Measurements from ENCODE around the gene EVX2. TPM values are rescaled to one million over a fixed set of nuclear protein-coding genes. Genes with fewer than 3 reads are reported as not detected.

The EVX2 gene
- total and polyA plus RNA-seq, 2 of the 13 experiments (the other 11 are each of a cell fraction or from before 2014, with no cell fraction given), result not detected

DNA sequence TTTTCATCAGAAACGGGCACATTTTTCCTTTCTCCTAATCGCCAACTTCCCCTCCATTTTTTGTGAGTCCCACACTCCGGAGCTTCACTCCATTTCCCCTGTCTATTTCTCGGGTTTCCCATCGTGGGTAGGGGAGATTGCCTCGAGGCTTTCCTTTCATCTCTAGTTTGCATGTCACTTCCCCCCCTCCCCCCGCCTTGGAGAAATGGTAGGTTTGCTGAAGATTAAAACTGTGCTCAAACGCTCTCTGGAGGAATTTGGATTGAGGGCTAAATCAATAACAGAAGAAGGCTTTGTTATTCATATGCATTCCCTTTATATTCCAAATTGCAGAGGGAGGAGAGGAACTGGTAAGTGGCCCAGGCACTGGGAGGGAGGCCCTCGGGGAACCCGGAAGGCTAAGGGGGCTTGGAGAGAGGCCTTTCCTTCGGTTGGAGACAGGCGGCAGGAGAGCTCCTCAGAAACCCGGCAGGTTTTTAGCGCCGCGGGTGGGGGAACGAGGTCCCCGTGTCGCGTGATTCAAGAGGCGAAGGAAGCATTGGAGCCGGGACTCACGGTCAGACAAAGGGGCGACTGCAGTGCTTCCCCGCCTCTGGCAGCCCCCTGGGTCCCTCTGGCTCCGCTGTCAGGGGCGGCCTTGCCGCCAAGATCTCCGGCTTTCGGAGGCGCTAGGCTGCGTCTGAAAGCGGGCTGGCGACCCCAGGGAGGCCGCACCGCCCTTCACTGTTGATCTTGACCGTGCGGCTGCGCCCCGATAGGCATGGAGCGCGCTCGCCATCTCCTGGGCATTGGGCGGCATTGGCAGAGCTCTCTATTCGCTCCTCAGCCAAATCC, 13.4 kb upstream of the EVX2 start (continued):
- TF ChIP-seq, protein P1, sequence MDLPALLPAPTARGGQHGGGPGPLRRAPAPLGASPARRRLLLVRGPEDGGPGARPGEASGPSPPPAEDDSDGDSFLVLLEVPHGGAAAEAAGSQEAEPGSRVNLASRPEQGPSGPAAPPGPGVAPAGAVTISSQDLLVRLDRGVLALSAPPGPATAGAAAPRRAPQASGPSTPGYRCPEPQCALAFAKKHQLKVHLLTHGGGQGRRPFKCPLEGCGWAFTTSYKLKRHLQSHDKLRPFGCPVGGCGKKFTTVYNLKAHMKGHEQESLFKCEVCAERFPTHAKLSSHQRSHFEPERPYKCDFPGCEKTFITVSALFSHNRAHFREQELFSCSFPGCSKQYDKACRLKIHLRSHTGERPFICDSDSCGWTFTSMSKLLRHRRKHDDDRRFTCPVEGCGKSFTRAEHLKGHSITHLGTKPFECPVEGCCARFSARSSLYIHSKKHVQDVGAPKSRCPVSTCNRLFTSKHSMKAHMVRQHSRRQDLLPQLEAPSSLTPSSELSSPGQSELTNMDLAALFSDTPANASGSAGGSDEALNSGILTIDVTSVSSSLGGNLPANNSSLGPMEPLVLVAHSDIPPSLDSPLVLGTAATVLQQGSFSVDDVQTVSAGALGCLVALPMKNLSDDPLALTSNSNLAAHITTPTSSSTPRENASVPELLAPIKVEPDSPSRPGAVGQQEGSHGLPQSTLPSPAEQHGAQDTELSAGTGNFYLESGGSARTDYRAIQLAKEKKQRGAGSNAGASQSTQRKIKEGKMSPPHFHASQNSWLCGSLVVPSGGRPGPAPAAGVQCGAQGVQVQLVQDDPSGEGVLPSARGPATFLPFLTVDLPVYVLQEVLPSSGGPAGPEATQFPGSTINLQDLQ (CRISPR knock-in tag; IDR thresholded peaks at IDR 0.05), result peak; percentile 66; the same call in 1 of the 2 replicates
- TF ChIP-seq RBM22 (optimal IDR thresholded peaks at IDR 0.05; ENCODE audit: low read length), result no peak
- TF ChIP-seq PCBP2 (optimal IDR thresholded peaks at IDR 0.05; ENCODE audit: low read depth, low read length, poor library complexity, severe bottlenecking), result no peak
- TF ChIP-seq ZNF772 (CRISPR knock-in tag; IDR thresholded peaks at IDR 0.05), result peak; percentile 86
- no peak for TF ChIP-seq SRSF4 (IDR thresholded peaks at IDR 0.05; ENCODE audit: low read depth, low read length, poor library complexity, severe bottlenecking)
- TF ChIP-seq, protein P2, sequence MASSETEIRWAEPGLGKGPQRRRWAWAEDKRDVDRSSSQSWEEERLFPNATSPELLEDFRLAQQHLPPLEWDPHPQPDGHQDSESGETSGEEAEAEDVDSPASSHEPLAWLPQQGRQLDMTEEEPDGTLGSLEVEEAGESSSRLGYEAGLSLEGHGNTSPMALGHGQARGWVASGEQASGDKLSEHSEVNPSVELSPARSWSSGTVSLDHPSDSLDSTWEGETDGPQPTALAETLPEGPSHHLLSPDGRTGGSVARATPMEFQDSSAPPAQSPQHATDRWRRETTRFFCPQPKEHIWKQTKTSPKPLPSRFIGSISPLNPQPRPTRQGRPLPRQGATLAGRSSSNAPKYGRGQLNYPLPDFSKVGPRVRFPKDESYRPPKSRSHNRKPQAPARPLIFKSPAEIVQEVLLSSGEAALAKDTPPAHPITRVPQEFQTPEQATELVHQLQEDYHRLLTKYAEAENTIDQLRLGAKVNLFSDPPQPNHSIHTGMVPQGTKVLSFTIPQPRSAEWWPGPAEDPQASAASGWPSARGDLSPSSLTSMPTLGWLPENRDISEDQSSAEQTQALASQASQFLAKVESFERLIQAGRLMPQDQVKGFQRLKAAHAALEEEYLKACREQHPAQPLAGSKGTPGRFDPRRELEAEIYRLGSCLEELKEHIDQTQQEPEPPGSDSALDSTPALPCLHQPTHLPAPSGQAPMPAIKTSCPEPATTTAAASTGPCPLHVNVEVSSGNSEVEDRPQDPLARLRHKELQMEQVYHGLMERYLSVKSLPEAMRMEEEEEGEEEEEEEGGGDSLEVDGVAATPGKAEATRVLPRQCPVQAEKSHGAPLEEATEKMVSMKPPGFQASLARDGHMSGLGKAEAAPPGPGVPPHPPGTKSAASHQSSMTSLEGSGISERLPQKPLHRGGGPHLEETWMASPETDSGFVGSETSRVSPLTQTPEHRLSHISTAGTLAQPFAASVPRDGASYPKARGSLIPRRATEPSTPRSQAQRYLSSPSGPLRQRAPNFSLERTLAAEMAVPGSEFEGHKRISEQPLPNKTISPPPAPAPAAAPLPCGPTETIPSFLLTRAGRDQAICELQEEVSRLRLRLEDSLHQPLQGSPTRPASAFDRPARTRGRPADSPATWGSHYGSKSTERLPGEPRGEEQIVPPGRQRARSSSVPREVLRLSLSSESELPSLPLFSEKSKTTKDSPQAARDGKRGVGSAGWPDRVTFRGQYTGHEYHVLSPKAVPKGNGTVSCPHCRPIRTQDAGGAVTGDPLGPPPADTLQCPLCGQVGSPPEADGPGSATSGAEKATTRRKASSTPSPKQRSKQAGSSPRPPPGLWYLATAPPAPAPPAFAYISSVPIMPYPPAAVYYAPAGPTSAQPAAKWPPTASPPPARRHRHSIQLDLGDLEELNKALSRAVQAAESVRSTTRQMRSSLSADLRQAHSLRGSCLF (CRISPR knock-in tag; IDR thresholded peaks at IDR 0.05; ENCODE audit: borderline replicate concordance), result no peak
- TF ChIP-seq ERF (CRISPR knock-in tag; IDR thresholded peaks at IDR 0.05), result peak; percentile 63; the same call in 1 of the 2 replicates
- TF ChIP-seq ZFP90 (CRISPR knock-in tag; IDR thresholded peaks at IDR 0.05; ENCODE audit: borderline replicate concordance), result 0 out of 2 replicates have a peak, but pooled peaks have one; percentile 29
- TF ChIP-seq, protein P3, sequence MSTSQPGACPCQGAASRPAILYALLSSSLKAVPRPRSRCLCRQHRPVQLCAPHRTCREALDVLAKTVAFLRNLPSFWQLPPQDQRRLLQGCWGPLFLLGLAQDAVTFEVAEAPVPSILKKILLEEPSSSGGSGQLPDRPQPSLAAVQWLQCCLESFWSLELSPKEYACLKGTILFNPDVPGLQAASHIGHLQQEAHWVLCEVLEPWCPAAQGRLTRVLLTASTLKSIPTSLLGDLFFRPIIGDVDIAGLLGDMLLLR (CRISPR knock-in tag; IDR thresholded peaks at IDR 0.05), result peak; percentile 61; the same call in 1 of the 2 replicates
- peak; percentile 41; the same call in 1 of the 2 replicates for TF ChIP-seq SPEN (CRISPR knock-in tag; IDR thresholded peaks at IDR 0.05; ENCODE audit: low read depth)
- TF ChIP-seq, protein P4, sequence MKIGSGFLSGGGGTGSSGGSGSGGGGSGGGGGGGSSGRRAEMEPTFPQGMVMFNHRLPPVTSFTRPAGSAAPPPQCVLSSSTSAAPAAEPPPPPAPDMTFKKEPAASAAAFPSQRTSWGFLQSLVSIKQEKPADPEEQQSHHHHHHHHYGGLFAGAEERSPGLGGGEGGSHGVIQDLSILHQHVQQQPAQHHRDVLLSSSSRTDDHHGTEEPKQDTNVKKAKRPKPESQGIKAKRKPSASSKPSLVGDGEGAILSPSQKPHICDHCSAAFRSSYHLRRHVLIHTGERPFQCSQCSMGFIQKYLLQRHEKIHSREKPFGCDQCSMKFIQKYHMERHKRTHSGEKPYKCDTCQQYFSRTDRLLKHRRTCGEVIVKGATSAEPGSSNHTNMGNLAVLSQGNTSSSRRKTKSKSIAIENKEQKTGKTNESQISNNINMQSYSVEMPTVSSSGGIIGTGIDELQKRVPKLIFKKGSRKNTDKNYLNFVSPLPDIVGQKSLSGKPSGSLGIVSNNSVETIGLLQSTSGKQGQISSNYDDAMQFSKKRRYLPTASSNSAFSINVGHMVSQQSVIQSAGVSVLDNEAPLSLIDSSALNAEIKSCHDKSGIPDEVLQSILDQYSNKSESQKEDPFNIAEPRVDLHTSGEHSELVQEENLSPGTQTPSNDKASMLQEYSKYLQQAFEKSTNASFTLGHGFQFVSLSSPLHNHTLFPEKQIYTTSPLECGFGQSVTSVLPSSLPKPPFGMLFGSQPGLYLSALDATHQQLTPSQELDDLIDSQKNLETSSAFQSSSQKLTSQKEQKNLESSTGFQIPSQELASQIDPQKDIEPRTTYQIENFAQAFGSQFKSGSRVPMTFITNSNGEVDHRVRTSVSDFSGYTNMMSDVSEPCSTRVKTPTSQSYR (CRISPR knock-in tag; IDR thresholded peaks at IDR 0.05; ENCODE audit: borderline replicate concordance), result 0 out of 2 replicates have a peak, but pooled peaks have one; percentile 12
- peak; percentile 89; the same call in 1 of the 2 replicates for TF ChIP-seq KDM3A (CRISPR knock-in tag; IDR thresholded peaks at IDR 0.05; ENCODE audit: low read depth)
- TF ChIP-seq ZSCAN30 (CRISPR knock-in tag; IDR thresholded peaks at IDR 0.05), result no peak

Measured in HepG2 (cell line).